OCI-LY7 (cell line): ENCODE measurements around the gene B3GALT6. TPM values are rescaled to one million over a fixed set of nuclear protein-coding genes. Genes with fewer than 3 reads are reported as not detected.

ENCODE experiments used
- BruUV-seq: library from RNA; stranded (reverse); fragments of 400-500 nt; replicated peaks from 2 replicates; lab custom pipeline; 2021; lab: Mats Ljungman, UMichigan
- CTCF ChIA-PET: fragments of 300-600 bp; sonication (Branson Sonifier 250); formaldehyde crosslinking; loops from one replicate; lab custom pipeline; 2022; ENCODE audit warnings: antibody characterized with exemption; ENCODE audit not compliant: unreplicated experiment; lab: Charles Lee
- POLR2A ChIA-PET: fragments of 300-600 bp; sonication (Branson Sonifier 250); formaldehyde crosslinking; loops from one replicate; lab custom pipeline; 2022; ENCODE audit warnings: antibody characterized with exemption; lab: Charles Lee
- DNase-seq: peaks from one replicate; pipeline ENCODE4 v3.0.0-alpha.2; 2015; ENCODE audit warnings: low spot score
- H2AFZ ChIP-seq: fragments of 200-600 bp; sonication (generic), shearing (Covaris generic); 2 replicates; pipeline ENCODE4 v1.6.1; 2014; ENCODE audit warnings: mild to moderate bottlenecking, antibody characterized with exemption, low read length, moderate library complexity
- H3K27ac ChIP-seq: fragments of 200-600 bp; sonication (generic); 2 replicates; pipeline ENCODE4 v1.5.1; 2014; ENCODE audit warnings: mixed run types, low read depth, mild to moderate bottlenecking, moderate library complexity, low read length, inconsistent platforms; ENCODE audit not compliant: poor library complexity, severe bottlenecking
- H3K36me3 ChIP-seq: fragments of 200-600 bp; sonication (generic); 2 replicates; pipeline ENCODE4 v1.6.1; 2014; ENCODE audit warnings: mild to moderate bottlenecking, antibody characterized with exemption, low read length, moderate library complexity, mixed read lengths; ENCODE audit not compliant: insufficient read depth
- H3K4me1 ChIP-seq: fragments of 200-600 bp; sonication (generic); 2 replicates; pipeline ENCODE4 v1.5.1; 2014; ENCODE audit warnings: mild to moderate bottlenecking, low read length; ENCODE audit not compliant: insufficient read depth, poor library complexity, severe bottlenecking
- H3K4me2 ChIP-seq: fragments of 200-600 bp; sonication (generic); 2 replicates; pipeline ENCODE4 v1.6.1; 2014; ENCODE audit warnings: mild to moderate bottlenecking, low read length
- H3K4me3 ChIP-seq: fragments of 200-600 bp; sonication (generic); 2 replicates; pipeline ENCODE4 v1.5.1; 2014; ENCODE audit warnings: mild to moderate bottlenecking, low read depth, low read length; ENCODE audit not compliant: poor library complexity, severe bottlenecking
- H3K79me2 ChIP-seq: fragments of 200-600 bp; sonication (generic); 2 replicates; pipeline ENCODE4 v1.6.1; 2016; ENCODE audit warnings: low read depth, mild to moderate bottlenecking, low read length, moderate library complexity, mixed read lengths; ENCODE audit not compliant: insufficient read depth
- H3K9me2 ChIP-seq: fragments of 200-600 bp; sonication (generic); 2 replicates; pipeline ENCODE4 v1.6.1; 2016; ENCODE audit warnings: mild to moderate bottlenecking, low read length, mixed read lengths; ENCODE audit not compliant: insufficient read depth
- H3K9me3 ChIP-seq: fragments of 200-600 bp; sonication (generic); 2 replicates; pipeline ENCODE4 v1.6.1; 2014; ENCODE audit warnings: mild to moderate bottlenecking, mixed run types, low read length, mixed read lengths
- H4K20me1 ChIP-seq: fragments of 200-600 bp; sonication (generic); 2 replicates; pipeline ENCODE4 v1.6.1; 2014; ENCODE audit warnings: mild to moderate bottlenecking, antibody characterized with exemption, low read length, moderate library complexity, mixed read lengths; ENCODE audit not compliant: insufficient read depth
- CTCF ChIP-seq: fragments of 200-600 bp; sonication (generic); conservative IDR thresholded peaks from 2 replicates; pipeline ENCODE4 v1.5.1; 2014; ENCODE audit warnings: mild to moderate bottlenecking, antibody characterized with exemption, low read length, moderate library complexity, mixed read lengths
- EZH2phosphoT487 ChIP-seq: fragments of 200-600 bp; sonication (generic); IDR thresholded peaks from 2 replicates; pipeline ENCODE4 v1.6.1; 2018; ENCODE audit warnings: low read depth, borderline replicate concordance, mild to moderate bottlenecking, mixed run types, antibody characterized with exemption, low read length, moderate library complexity, mixed read lengths
- intact Hi-C: fragments of 100-400 bp; cut with micrococcal nuclease; formaldehyde crosslinking; loops from one replicate; pipeline ENCODE4 v1.10.0; 2022; ENCODE audit not compliant: unreplicated experiment
- total RNA-seq, 2 experiments: library from RNA; depleted of rRNA in 1 of 2; stranded (reverse); fragments of >200 nt in 1 of 2; shearing (Covaris generic) in 1 of 2; gene quantifications; 2 replicates each; pipeline ENCODE4 v1.2.3, GENCODE V29; 2014 to 2022

The B3GALT6 gene
- total RNA-seq, 2 experiments from 2014 or later = 27.1 to 36.2 TPM

- H3K9me3 ChIP-seq = no peaks in the 10 kb centered on the region
- BruUV-seq = no TSS peak
- no peak for TF ChIP-seq EZH2phosphoT487
- no peak for TF ChIP-seq CTCF
- H3K4me2 ChIP-seq = peak overlapping the region; percentile 70
- peaks cover 52% of the 10 kb centered on the region for H3K79me2 ChIP-seq
- H4K20me1 ChIP-seq = no peaks in the 10 kb centered on the region
- H3K27ac ChIP-seq = no peak overlapping the region
- ChIA-PET POLR2A (no interaction called here), CTCF (no interaction called here)
- no peak for DNase-seq
- H3K9me2 ChIP-seq = no peaks in the 10 kb centered on the region
- intact Hi-C loops = loop anchor here (5.0 to 10.0 kb wide), 2 partner anchors 74 to 199 kb away; partner anchors contain the start of genes ACAP3 and PUSL1
- H3K4me1 ChIP-seq = peaks cover 28% of the 10 kb centered on the region
- H3K4me3 ChIP-seq = peak overlapping the region; percentile 69
- H2AFZ ChIP-seq = no peak overlapping the region
- H3K36me3 ChIP-seq = peaks cover 16% of the 10 kb centered on the region
Measured at GRCh38 chr1:1233567-1233892, 1.5 kb downstream of the B3GALT6 start.

GRCh38 chr1:1234180-1234808 lies 2.3 kb downstream of the B3GALT6 start:
- Histone ChIP-seq H4K20me1 (no peaks in the 10 kb centered on the region), H3K4me2 (peak overlapping the region; percentile 70; the same call in 1 of the 2 replicates), H3K79me2 (peaks cover 45% of the 10 kb centered on the region)

More at GRCh38 chr1:1234180-1234808, 2.3 kb downstream of the B3GALT6 start:
- Histone ChIP-seq H3K9me3 (no peaks in the 10 kb centered on the region), H2AFZ (no peak overlapping the region), H3K36me3 (peaks cover 9% of the 10 kb centered on the region), H3K4me1 (peaks cover 28% of the 10 kb centered on the region), H3K9me2 (no peaks in the 10 kb centered on the region), H3K27ac (no peak overlapping the region), H3K4me3 (no peak overlapping the region)
- no peak for TF ChIP-seq CTCF
- TF ChIP-seq EZH2phosphoT487 = no peak
- CTCF ChIA-PET = no interaction called here
- POLR2A ChIA-PET = no interaction called here
- DNase-seq = no peak
- intact Hi-C loops = loop anchor here (5.0 to 10.0 kb wide), 2 partner anchors 73 to 199 kb away; partner anchors contain the start of genes ACAP3 and PUSL1
- no TSS peak for BruUV-seq
